ENCODE results near the gene ACTN2. TPM values are rescaled to one million over a fixed set of nuclear protein-coding genes. Genes with fewer than 3 reads are reported as not detected.
"Not testable (repeated sequence)": the region's sequence is repeated elsewhere in the genome, so short reads cannot be mapped to it uniquely, and the experiment has no call there.

The ACTN2 gene
- total and polyA plus RNA-seq, 2 donors (not counting 3 experiments of a cell fraction or from before 2014, with no cell fraction given): 0.22 to 0.55 TPM

DNA sequence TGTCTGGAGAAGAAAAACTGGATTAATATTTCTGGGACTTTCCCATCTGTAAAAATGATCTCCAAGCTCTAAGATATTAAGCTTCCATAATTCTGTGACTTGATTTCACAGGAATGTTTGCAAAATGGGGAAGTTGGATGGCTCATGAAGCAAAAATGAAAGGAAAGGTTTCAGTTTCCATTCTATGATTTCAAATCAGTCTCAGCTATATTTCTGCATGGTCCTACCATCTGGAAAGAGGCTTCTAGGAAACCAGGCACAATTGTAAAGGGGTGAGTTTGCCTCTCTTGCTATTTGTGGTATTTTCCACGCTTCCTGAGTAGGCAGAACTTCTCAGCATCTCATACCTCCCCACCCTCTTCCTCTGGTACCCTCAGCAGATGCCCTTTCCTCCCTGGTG lies 22.4 kb upstream of the ACTN2 start:
- FAIRE-seq: no peak
- H3K36me3 ChIP-seq (ENCODE audit: control insufficient read depth in 2 of 2, extremely low read depth in 1 of 2, insufficient read depth in 2 of 2, low read length in 2 of 2): no peaks in the 10 kb centered on the region
- no TSS peak for BruUV-seq (replicated peaks)
- intact Hi-C loops (cut with micrococcal nuclease) (no loop called here), dilution Hi-C loops (cut with MboI; ENCODE audit: extremely low pct_ligation_motif_present, low sequenced_read_pairs) (no loop called here)
- no peaks in the 10 kb centered on the region for H4K20me1 ChIP-seq (replicated peaks; ENCODE audit: control insufficient read depth, extremely low read depth, insufficient read depth, low read length)
- no peaks in the 10 kb centered on the region for H3K9me1 ChIP-seq (replicated peaks; ENCODE audit: control insufficient read depth, extremely low read depth, insufficient read depth, low read length)
- H3K4me3 ChIP-seq (replicated peaks in 1 of 3; ENCODE audit: insufficient read depth in 1 of 3, low read depth in 1 of 3, low read length in 3 of 3): no peak overlapping the region
- H3K4me2 ChIP-seq (ENCODE audit: insufficient read depth, low read length): no peak overlapping the region
- no peaks in the 10 kb centered on the region for H3K27me3 ChIP-seq (ENCODE audit: control insufficient read depth in 2 of 2, insufficient read depth in 2 of 2, low read length in 2 of 2)
- ChIA-PET POLR2A (no interaction called here), CTCF (no interaction called here)
- H3K4me1 ChIP-seq (ENCODE audit: control insufficient read depth, extremely low read depth, insufficient read depth, low read length): no peaks in the 10 kb centered on the region
- no peak overlapping the region for H3K9ac ChIP-seq (replicated peaks; ENCODE audit: extremely low read depth, insufficient read depth, low read length)
- H3K27ac ChIP-seq (ENCODE audit: insufficient read depth, low read depth, low read length): no peak overlapping the region
- TF ChIP-seq, protein P1, sequence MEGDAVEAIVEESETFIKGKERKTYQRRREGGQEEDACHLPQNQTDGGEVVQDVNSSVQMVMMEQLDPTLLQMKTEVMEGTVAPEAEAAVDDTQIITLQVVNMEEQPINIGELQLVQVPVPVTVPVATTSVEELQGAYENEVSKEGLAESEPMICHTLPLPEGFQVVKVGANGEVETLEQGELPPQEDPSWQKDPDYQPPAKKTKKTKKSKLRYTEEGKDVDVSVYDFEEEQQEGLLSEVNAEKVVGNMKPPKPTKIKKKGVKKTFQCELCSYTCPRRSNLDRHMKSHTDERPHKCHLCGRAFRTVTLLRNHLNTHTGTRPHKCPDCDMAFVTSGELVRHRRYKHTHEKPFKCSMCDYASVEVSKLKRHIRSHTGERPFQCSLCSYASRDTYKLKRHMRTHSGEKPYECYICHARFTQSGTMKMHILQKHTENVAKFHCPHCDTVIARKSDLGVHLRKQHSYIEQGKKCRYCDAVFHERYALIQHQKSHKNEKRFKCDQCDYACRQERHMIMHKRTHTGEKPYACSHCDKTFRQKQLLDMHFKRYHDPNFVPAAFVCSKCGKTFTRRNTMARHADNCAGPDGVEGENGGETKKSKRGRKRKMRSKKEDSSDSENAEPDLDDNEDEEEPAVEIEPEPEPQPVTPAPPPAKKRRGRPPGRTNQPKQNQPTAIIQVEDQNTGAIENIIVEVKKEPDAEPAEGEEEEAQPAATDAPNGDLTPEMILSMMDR (IDR thresholded peaks at IDR 0.05; ENCODE audit: extremely low read depth in 1 of 2, insufficient read depth in 1 of 2, low read depth in 1 of 2, low read length in 2 of 2): no peak
- no peak for TF ChIP-seq FOS (IDR thresholded peaks at IDR 0.05; ENCODE audit: borderline replicate concordance, insufficient read depth, low read length)
- no peak for TF ChIP-seq JUN (IDR thresholded peaks at IDR 0.05; ENCODE audit: borderline replicate concordance, insufficient read depth, insufficient read length, low read depth)
- TF ChIP-seq POLR2AphosphoS5 (IDR thresholded peaks at IDR 0.05; ENCODE audit: insufficient read depth, low read depth, low read length): no peak
- no peak for TF ChIP-seq GATA2 (IDR thresholded peaks at IDR 0.05; ENCODE audit: insufficient read depth, insufficient read length, low read depth, low read length)
- TF ChIP-seq, protein P2, sequence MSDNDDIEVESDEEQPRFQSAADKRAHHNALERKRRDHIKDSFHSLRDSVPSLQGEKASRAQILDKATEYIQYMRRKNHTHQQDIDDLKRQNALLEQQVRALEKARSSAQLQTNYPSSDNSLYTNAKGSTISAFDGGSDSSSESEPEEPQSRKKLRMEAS (IDR thresholded peaks at IDR 0.05; ENCODE audit: insufficient read depth, insufficient read length): no peak
- no peak for TF ChIP-seq EZH2 (IDR thresholded peaks at IDR 0.05; ENCODE audit: borderline replicate concordance, low read depth, low read length, severe bottlenecking)
- no peak for TF ChIP-seq MYC (IDR thresholded peaks at IDR 0.05; ENCODE audit: low read depth, low read length)
- no peak for TF ChIP-seq POLR2A (IDR thresholded peaks at IDR 0.05; ENCODE audit: low read depth, low read length)
- H3K79me2 ChIP-seq (ENCODE audit: control insufficient read depth, insufficient read depth, low read length): no peaks in the 10 kb centered on the region
- H2AFZ ChIP-seq (ENCODE audit: low read depth, low read length): no peak overlapping the region
- no peaks in the 10 kb centered on the region for H3K9me3 ChIP-seq (replicated peaks; ENCODE audit: control insufficient read depth, insufficient read depth, low read length)
- DNase-seq (ENCODE audit: low read depth, low spot score): no peak

DNA sequence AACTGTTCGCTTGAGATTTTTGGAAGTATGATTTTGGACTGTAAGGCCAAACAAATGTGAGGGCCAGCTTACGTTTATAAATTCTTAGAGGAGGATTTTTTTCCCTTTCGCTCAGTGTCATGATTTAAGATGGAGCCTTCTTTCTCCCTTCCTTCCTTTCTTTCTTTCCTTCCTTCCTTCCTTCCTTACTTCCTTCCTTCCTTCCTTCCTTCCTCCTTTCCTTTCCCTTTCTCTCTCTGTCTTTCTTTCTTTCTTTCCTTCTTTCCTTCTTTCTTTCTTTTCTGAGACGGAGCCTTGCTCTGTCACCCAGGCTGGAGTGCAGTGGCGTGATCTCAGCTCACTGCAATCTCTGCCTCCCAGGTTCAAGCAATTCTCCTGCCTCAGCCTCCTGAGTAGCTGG lies 17.4 kb upstream of the ACTN2 start:
- dilution Hi-C loops (cut with MboI; ENCODE audit: extremely low pct_ligation_motif_present, low sequenced_read_pairs); H3K9ac ChIP-seq (replicated peaks; ENCODE audit: extremely low read depth, insufficient read depth, low read length); H3K36me3 ChIP-seq (ENCODE audit: control insufficient read depth in 2 of 2, extremely low read depth in 1 of 2, insufficient read depth in 2 of 2, low read length in 2 of 2); H3K27ac ChIP-seq (ENCODE audit: insufficient read depth, low read depth, low read length); BruUV-seq (replicated peaks); DNase-seq (ENCODE audit: low read depth, low spot score); CTCF ChIA-PET; H3K9me1 ChIP-seq (replicated peaks; ENCODE audit: control insufficient read depth, extremely low read depth, insufficient read depth, low read length); FAIRE-seq; H3K4me3 ChIP-seq (replicated peaks in 1 of 3; ENCODE audit: insufficient read depth in 1 of 3, low read depth in 1 of 3, low read length in 3 of 3); H4K20me1 ChIP-seq (replicated peaks; ENCODE audit: control insufficient read depth, extremely low read depth, insufficient read depth, low read length); POLR2A ChIA-PET; H3K4me1 ChIP-seq (ENCODE audit: control insufficient read depth, extremely low read depth, insufficient read depth, low read length); intact Hi-C loops (cut with micrococcal nuclease); H3K4me2 ChIP-seq (ENCODE audit: insufficient read depth, low read length); H3K79me2 ChIP-seq (ENCODE audit: control insufficient read depth, insufficient read depth, low read length); H3K9me3 ChIP-seq (replicated peaks; ENCODE audit: control insufficient read depth, insufficient read depth, low read length); H3K27me3 ChIP-seq (ENCODE audit: control insufficient read depth in 2 of 2, insufficient read depth in 2 of 2, low read length in 2 of 2); H2AFZ ChIP-seq (ENCODE audit: low read depth, low read length): not testable (repeated sequence)

Measured in endothelial cell of umbilical vein (primary cell).